ENCODE measurements around the gene POU2F2.
"Not testable (repeated sequence)": the region's sequence is repeated elsewhere in the genome, so short reads cannot be mapped to it uniquely, and the experiment has no call there.

The POU2F2 gene

DNA sequence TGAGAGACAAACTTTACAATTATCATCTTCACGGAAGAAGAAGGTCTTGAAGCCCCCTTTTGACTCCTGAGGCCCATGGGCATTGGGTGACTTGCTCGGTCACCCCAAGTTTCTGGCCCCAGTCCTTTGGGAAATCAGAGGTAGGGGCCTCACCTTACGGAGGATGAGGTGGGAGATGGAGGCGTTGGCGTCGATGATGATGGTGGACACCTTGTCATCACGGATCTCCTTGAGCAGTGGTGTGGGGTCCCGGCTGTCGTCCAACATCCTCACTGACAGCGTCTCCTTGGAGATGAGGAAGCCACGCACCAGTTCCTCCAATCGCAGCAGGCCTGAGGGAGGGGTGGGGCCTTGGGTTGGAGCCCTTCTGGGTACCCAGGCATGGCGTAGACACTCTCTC lies 73.0 kb downstream of the POU2F2 start:
- DNase-seq (ENCODE audit: low spot score), result no peak

DNA sequence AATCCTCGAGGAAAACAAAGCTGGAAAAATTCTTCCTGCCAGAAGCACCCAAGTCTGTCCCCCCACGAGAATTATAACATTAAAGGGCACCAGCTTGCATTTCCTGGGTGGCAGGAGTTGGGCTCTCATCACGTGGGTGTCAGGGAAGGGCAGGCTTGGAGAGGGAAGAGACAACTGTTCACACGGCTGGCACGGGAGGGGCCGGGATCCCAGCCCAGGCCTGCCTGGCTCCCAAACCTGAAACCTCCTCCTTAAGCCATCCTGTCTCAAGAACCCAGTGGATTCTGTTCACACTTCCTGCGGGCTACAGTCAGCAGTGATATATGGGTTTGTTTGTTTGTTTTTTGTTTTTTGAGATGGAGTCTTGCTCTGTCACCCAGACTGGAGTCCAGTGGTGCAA lies 74.4 kb downstream of the POU2F2 start:
- no peak for DNase-seq (ENCODE audit: low spot score)

DNA sequence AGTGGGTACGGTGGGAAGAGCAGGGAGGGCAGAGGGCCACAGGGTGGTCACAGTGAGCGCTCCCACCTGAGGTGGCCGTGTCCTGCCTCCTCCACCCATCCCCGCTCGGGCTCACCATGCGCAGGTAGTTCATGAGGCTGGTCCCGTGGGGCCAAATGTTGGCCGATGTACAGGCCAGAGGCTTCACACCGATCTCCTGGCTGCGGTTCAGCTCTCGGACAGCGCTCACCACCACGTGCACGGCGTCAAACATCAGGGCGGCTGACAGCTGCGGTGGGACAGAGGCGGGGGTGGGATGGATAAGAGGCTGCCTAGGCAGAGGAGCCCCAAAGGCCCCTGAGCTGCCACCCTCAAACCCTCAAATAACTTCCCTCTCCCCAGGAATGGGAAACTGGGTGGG lies 78.0 kb downstream of the POU2F2 start:
- DNase-seq (ENCODE audit: low spot score), result no peak

DNA sequence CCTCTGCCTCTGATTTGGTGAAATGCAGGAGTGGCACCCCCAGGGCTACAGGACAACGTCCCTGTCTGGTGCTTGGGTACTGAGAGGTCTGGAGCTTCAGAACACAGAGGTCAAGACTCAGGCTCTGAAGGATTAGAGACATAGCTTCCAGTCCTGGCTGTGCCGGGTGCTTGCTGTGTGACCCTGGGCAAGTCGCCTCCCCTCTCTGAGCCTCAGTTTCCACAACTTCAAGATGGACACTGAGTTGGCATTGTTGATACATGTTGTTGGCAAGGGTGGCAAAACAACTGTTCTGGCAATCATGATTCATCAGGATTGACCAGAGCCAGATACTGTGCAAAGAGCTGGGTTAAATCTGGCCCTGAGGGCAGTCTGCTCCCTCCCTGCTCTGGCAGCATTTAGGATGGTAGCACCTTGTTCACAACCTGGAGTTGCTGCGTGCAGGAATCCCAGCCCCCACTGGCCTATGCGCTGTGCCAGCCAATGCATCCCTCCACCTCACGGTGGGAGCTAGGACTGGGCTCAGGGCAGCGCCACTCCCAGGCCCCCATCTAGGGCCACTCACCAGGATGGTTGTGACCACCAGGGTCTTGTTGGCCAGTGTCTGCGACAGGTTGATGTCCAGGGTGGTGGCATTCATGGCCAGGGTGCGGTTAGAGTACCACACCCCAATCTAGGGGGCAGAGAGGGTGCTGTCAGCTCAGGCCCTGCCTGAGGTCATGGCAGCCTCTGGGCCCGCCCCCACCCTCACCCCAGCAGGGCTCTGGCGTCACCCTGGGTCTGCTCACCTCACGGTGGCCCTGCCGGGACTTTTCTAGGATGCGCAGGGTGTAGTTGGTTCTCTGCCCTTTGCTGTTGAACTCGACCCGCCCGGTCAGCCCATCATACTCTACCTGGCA lies 79.0 kb downstream of the POU2F2 start:
- DNase-seq (ENCODE audit: low spot score), result no peak

DNA sequence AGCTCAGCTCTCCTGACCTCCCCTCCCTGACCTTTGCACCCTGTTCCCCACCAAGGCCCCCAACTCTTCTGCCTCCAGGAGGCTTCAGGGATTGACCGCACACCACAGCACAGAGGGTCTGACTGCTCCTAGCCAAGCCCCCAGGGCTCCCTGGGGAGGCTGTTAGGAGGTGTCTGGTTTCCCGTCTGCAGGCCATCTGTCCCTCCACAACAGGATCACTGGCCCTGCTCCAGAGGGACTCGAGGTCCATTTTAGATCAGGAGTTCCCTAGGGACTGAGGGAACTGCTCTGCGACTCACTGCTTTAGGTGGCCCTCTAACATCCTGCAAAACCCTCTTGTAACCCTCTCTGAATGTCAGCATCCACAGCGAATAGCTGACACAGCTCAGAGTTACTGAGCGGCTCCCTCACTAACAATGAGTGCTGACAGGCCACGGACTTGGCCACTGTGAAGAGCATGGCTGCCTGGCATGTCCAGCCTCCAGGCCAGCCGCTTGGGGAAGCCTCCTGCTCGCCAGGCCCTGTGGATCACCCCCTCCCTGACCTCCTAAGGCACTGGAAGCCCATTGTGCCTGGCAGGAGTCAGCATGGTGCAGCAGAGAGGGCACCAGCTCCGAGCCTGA lies 79.9 kb downstream of the POU2F2 start:
- no peak for DNase-seq (ENCODE audit: low spot score)

DNA sequence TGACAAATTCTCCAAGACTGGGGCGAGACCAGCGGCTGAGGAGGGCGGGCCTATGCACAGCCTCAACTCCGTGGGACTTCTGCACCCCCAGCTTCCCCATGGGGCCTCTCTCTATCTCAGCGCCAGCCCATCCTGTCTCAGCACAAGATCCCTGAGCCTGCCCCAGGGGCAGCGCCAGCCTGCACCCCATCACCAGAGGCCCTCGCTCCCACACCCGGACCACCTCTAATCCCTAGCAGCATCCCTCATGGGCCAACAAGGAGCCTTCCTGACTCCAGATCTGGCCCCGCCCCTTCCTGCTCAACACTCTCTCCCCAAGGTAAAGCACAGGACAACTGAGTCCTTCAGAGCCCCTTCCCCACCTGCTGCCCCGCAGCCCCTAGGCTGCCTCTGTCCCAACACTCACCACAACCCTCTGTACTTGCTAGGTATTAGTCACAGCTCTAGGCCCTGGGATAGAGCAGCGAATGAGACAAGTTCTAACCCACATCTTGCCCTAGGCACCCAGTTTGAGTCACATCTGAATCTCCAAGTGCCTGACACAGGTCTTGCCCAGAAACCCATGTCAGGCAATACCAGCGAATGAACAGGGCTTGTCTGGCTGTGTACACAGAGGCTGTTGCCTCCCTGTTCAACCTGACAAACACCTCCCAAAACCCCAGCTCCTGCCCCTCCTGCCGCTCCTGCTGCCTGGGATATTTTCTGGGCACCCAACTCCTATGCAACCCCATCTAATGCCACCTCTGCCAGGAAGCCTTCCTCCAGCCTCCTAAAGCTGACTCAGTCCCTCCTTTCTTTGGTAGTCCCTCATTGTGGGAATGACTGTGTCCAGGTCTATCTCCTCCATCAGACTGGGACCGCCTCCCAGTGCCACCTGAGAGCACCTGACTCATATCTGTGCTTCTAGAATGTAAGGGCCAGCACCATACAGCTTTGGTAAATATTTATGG lies 80.8 kb downstream of the POU2F2 start:
- no peak for DNase-seq (ENCODE audit: low spot score)

DNA sequence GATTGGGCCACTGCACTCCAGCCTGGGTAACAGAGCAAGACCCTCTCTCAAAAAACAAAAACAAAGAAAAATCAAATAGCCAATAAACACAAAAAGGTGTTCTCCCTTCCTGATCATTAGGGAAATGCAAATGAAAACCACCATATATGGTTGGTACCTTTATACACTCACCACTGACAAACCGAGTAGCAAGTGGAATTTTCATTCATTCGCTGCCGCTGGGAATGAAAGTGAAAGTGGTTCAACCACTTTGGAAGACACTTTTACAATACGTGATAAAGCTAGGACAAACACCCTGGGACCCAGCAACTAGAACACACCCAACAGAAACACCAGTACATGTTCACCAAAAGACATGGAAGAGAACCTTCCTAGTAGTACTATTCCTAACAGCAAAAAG lies 83.3 kb downstream of the POU2F2 start:
- no peak for DNase-seq (ENCODE audit: low spot score)

DNA sequence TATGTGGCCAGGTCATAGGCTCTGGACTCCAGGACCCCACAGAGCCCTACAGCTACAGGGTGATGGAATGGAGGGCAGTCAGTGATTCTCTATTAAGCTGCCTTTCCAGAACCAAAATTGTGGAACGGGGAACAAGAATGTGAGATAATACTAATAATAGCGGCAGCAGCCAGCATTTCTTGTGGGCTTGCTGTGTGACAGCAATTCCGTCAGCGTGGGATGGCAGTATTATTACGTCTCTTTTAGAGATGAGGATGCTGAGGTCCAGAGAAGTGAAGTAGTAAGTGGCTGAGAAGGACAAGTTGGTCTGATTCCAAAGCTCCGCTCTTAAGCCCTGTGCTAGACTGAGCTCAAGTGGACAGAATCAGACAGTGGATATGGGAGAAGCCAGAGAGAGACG lies 86.7 kb downstream of the POU2F2 start:
- no peak for DNase-seq (ENCODE audit: low spot score)

DNA sequence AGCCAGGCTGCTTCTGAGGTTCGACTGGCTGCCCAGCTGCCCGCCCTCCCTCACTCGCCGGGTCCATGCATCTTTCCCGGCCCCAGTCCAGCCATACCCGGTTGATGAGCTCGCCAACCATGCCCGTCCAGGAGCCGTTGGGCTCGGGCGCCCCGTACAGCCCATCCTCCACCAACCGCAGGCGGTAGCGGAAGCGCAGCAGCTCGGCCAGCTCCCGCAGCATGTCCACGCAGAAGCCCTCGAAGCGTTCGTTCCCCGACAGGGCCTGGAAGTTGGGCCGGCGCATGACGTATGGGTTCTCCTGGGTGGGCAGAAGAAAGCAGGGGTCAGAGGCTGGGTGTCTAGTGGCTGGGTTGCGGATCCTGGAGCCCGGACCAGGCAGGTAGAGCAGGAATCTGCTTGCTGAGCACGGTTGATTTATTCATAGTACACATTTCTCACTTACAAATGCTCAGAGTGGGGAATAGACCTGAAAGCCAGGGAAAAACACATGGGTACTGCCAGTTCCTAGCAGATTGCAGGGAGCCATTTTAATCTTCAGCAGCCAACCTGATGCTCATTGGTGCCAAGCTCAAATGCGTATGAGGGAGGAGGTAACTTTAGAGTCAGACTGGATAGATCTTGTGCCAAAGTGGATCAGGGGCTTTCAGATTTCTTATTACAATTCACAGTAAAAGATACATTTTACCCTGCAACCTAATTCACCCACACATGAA lies 89.6 kb downstream of the POU2F2 start:
- no peak for DNase-seq (ENCODE audit: low spot score)

DNA sequence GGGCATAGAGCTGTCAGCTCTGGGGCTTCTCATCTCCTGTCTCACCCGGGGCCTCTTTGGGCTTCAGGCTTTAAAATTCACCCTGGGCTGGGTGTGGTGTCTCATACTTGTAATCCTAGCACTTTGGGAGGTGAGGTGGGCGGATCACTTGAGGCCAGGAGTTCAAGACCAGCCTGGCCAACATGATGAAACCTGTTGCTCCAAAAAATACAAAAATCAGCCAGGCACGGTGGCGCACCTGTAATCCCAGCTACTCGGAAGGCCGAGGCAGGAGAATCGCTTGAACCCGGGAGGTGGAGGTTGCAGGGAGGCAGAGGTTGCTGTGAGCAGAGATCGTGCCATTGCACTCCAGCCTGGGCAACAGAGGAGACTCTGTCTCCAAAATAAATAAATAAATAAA lies 91.8 kb downstream of the POU2F2 start:
- DNase-seq (ENCODE audit: low spot score), result not testable (repeated sequence)

DNA sequence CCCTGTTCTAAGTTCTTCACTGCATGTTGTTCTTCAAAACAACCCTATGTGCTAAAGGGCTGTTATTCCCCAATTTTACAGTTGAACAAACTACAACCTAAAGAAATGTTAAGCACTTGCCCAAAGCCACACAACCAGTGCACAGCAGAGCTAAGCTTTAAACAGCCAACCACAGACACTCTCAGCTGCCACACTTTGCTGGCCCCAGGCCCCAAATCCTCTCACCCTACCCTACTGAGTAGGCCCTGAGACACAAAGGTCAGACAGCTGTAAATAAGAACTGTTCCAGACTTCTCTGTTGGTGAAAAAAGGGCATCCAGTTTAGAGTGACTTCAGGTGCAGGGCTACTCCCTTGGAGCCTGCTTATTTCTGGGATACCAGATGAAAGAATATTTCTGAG lies 92.2 kb downstream of the POU2F2 start:
- DNase-seq (ENCODE audit: low spot score), result no peak

DNA sequence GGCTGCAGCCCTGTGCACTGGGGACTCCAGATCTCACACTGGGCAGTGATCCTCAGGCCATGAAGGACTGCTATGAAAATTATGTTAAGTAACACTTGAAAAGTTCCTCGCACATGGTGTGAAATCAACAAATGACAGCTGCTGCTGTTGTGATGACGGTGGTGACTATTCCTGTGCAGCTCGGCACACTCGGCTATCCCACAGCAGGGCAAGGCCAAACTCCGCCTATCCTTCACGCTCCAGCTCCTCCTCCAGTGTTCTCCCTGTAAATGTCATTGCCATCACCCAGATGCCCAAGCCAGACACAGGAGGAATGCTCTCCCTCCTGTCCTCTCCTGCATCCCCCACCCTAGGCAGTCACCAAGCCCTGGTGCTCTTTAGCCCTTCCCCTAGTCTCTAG lies 93.6 kb downstream of the POU2F2 start:
- DNase-seq (ENCODE audit: low spot score), result no peak

DNA sequence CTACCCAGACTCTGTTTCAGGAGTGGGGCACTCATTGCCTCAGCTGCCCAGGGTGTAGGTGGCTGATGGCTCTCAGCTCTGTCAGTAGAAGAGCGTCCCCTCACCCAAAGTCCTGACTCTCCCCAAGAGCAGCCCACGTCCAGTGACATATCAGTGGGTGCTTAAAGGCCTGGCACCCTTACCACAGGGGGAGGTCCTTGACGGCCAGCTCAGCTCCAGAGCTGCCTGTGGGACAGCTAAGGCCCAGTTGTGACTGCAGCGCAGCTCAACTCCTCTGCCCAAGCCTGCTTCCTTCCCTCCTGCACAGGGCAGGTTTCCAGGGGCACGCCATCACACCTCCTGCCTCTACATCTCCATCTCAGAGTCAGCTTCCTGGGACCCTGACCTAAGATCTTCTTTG lies 94.6 kb downstream of the POU2F2 start:
- DNase-seq (ENCODE audit: low spot score), result no peak

Data from HuH-7.5 (cell line).